ENCODE measurements around the gene NPSR1.

GRCh38 chr7:34739651-34740300, 81.8 kb downstream of the NPSR1 start:
- TF ChIP-seq, protein P1, sequence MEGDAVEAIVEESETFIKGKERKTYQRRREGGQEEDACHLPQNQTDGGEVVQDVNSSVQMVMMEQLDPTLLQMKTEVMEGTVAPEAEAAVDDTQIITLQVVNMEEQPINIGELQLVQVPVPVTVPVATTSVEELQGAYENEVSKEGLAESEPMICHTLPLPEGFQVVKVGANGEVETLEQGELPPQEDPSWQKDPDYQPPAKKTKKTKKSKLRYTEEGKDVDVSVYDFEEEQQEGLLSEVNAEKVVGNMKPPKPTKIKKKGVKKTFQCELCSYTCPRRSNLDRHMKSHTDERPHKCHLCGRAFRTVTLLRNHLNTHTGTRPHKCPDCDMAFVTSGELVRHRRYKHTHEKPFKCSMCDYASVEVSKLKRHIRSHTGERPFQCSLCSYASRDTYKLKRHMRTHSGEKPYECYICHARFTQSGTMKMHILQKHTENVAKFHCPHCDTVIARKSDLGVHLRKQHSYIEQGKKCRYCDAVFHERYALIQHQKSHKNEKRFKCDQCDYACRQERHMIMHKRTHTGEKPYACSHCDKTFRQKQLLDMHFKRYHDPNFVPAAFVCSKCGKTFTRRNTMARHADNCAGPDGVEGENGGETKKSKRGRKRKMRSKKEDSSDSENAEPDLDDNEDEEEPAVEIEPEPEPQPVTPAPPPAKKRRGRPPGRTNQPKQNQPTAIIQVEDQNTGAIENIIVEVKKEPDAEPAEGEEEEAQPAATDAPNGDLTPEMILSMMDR (IDR thresholded peaks at IDR 0.05) = no peak
- TF ChIP-seq POLR2A (IDR thresholded peaks at IDR 0.05; ENCODE audit: low read depth) (no peak), POLR2AphosphoS5 (IDR thresholded peaks at IDR 0.05) (no peak), EP300 (IDR thresholded peaks at IDR 0.05) (no peak)
